HG03139 (cell line): ENCODE measurements around the gene CTTNBP2.
A peak's percentile ranks its signal among the peaks of the same experiment; 100 is the strongest.

ENCODE experiments used
- ATAC-seq: cut with Tn5 transposase; IDR thresholded peaks from one replicate; pipeline ENCODE4 v1.9.1; 2021; ENCODE audit not compliant: unreplicated experiment

CTTNBP2 gene

DNA sequence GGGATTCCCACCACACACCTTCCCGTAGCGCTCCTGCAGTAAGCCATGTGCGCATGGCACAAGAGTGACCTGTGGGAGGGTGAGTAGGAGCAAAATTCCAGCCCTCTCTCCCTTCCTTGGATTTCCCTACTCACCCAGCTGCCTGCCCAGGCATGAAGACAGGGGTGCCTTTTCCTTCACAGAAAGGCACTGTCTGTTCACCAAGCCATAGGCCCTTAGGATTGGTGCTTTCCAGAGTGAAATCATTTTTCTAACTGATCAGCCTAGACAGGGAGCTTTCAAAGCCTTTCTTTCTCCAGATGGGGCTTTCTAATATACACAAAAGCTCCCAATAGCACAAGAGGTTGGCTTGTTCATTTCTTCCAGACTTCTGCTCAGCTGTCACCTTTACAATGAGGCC is 79.7 kb downstream of the CTTNBP2 start:
- ATAC-seq = no peak

- peak; percentile 75 for ATAC-seq
Observed at GRCh38 chr7:117791877-117792780, 81.1 kb downstream of the CTTNBP2 start.

DNA sequence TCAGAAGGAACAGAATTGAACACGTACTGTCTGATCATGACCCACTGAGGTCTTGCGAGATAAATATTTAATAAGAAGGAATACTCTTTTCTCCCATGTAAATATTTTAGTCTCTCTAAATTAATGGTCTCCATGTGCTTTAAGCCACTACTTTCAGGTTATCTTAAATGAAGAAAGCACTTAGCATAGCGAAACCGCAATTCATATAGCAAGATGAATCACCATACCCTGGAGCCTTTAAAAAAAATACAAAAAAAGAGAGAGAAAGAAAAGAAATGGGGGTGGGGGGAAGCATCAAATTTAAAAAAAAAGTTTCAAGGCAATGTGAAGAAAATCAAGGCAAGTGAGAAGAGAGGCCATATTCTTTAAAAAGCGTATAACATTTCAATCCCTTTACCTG is 82.5 kb downstream of the CTTNBP2 start:
- no peak for ATAC-seq

GRCh38 chr7:117790251-117790650 is 83.0 kb downstream of the CTTNBP2 start:
- no peak for ATAC-seq

- no peak for ATAC-seq
Observed at GRCh38 chr7:117785431-117785830, 87.8 kb downstream of the CTTNBP2 start.

- no peak for ATAC-seq
Observed at GRCh38 chr7:117784315-117784714, 88.9 kb downstream of the CTTNBP2 start.

- ATAC-seq = no peak
Observed at GRCh38 chr7:117782761-117783160, 90.5 kb downstream of the CTTNBP2 start.

DNA sequence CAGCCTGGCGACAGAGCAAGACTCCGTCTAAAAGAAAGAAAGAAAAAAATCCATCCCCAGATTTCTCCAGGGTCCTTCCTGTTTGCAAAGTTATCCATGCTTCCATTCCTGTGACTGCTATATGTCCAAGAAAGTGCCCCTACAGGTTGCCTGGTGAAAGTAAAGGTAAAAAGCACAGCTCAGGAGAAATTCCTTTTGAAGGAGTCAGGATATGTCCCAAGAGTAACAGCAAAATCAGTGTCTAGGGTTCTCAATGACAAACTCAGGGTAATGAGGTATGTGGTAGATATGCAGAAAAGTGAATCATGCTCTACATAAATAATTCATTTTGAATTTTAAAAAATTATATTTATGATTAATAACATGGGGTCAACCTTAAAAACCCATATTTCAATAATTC is 91.5 kb downstream of the CTTNBP2 start:
- ATAC-seq = no peak

DNA sequence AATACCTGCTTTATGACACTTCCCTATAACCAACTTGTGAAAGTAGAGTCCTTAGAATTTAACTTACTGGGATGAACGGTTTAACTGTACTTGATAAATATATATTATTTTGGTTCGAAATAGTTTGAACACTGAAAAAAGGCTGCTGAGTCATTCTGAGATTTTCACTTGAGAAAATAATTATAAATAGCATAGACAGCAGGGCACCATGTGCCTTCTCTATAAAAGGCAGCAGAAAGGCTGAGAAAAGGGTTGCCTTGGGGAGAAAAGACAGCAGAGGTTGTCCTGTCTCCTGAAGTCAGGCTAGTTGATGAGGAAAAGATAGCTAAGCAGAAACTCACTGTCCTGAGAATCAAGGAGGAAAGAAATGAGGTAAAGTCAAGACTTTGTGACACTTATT is 92.4 kb downstream of the CTTNBP2 start:
- ATAC-seq = peak; percentile 82

DNA sequence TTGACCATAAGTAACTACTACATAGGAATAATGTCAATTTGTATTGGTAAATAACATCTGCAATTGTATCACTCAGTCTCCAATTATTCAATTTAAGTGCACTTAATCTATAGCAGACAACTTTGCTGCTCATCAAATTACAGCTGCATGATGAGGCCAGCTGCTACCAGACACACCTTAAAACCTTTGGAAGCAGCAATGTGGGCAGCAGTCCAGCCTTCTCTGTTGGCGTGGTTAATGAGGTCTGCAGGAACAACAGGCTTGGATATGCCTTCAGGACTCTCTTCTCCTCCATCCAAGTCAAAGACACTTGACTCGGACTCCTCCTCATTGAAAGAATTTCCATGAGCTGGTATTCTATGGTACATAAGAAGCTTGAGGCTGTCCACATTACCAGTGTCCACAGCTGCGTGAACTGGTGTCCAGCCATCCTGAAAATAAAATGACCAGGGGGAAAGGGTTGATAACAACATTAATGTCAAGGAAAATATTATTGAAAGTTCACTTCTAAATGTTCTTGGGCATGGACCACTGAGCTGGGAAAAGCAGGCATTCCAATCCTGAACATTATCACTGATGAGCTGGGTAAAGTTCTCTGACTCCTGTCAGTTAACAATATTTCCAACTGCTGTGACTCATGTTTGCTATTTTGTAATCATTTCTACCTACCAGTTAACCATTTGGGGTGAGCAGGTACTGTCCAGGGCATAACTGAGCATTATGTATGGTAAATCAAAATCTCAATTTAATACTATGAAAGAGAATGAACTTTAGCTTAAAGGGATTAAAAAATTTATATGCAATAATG is 95.7 kb downstream of the CTTNBP2 start:
- no peak for ATAC-seq

GRCh38 chr7:117776224-117776623 is 97.0 kb downstream of the CTTNBP2 start:
- ATAC-seq = no peak

GRCh38 chr7:117775801-117776200 is 97.4 kb downstream of the CTTNBP2 start:
- ATAC-seq = no peak

GRCh38 chr7:117774943-117775342 is 98.3 kb downstream of the CTTNBP2 start:
- ATAC-seq = no peak

DNA sequence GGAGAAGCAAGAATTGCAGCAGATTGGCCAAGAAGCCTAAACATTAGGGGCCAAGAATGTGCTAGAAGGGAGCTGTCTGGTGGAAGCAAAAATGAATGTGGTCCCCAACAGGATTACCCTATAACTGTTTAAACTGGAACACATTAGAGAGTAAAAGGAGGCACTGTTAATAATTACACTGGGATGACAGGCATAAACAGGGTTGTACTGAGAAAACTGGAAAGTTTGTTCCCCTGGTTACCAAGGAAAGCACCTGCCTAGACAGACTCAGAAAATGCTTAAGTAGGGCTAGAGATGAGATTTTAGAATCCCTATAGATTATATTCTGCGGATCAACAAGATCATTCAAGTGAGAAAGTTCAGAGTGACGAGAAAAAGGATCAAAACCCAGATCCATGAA is 100.8 kb downstream of the CTTNBP2 start:
- ATAC-seq = no peak

DNA sequence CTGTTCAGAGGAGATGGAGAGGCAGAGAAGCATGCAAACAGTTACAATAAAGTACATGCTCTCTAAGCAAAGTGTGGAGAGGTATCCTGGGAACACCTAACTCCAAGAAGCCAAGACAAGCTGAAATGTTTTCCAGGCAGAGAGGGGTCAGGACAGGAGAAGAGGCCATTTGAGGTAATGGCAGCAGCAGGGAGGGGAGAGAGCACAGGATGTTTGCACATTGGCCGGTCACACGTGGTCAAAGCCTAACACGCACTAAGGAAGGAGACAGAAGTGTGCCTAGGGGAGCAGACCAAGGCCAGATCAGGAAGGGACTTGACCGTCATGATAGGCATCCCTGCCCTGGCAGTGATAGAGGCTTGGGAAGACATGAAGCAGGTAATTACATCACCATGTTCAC is 101.5 kb downstream of the CTTNBP2 start:
- ATAC-seq = no peak

GRCh38 chr7:117769085-117769484 is 104.2 kb downstream of the CTTNBP2 start:
- peak; percentile 38 for ATAC-seq

DNA sequence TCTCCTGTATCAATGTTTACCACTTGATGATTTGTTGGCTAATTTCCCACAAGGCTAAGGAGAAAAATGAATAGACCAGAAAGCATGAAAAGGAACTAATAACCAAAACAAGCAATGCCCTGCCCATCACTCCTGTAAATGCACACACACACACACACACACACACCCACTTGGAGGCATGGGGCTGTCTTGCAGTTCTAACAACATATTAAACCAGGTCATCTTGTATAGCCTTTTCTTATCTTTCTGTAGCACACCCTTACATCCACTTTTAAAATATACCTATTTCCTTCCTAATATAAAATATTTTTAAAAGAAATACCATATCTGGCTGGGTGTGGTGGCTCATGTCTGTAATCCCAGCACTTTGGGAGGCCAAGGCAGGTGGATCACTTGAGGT is 105.3 kb downstream of the CTTNBP2 start:
- no peak for ATAC-seq

DNA sequence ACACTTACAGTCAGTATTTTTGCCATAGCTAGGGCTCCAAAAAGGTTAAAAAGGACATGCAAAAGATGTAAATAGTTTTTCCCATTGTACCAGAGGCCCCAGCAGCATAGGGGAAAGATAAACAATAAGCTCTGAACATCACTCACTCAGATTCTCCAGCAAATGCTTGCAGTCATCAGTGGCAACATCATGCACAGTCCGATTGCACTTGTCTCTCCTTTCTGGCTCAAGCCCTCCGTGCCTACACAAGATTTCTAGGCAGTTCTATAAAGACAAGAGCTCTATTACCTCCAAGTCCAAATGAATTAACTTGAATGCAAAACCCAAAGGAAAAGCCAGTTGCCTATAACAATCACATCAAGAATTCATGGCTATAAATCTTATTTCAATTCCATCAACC is 106.3 kb downstream of the CTTNBP2 start:
- ATAC-seq = no peak

DNA sequence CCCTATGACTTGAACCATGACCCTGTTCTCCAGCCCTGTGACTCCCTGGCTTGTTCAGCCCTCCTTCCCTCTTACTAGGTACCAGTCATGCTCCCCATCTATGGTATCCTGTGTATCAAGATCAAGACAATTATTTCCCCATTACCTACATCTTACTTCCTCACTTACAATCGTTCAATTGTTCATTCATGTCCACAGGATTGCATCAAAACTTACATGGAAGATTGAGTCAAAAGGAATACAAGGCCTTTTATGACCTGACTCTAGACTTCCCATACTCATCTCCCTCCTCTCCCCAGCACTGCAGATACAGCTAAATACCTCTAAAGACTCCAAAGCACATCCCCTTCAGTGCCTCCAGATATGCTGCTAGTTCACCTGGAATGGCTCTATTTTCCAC is 109.2 kb downstream of the CTTNBP2 start:
- ATAC-seq = no peak

DNA sequence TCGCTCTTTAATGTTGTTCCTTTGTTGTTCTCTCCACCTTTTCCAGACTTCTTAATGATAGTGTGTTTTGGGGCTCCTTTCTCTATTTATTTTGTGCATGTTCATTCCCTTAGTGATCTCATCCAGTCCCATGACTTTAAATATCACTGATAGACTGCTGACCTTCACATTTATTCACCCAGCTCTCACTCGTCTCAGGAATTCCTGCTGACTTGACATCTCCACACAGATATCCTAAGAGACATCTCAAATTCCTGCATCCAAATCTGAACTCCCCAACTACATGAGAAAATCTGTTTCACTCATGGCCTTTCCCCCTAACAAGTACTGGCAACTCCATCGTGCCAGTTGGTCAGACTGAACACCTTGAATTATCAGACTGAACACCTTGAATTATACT is 111.2 kb downstream of the CTTNBP2 start:
- ATAC-seq = no peak

- no peak for ATAC-seq
Observed at GRCh38 chr7:117759950-117760640, 113.1 kb downstream of the CTTNBP2 start.

DNA sequence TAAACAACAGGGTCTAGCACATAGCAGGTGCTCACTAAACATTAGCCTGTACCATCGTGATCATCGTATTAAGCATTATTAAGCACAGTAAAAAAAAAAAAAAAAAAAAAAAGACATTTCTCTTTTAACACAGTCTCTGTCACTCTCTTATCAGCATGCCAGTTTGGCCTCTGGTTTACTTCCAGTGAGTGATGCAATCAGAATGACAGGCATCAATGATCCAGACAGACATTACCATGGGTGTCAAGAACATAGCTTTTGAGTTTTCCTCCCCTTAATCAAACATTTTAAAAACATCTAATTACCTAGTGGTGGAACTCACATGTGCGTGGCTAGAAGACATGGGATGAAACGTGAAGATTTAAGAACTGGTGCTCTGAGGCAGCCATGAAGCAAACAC is 115.8 kb downstream of the CTTNBP2 start:
- no peak for ATAC-seq
